A549 (cell line): ENCODE results near the gene CDH18.

ENCODE experiments used
- CBX2 ChIP-seq: fragments of 200-600 bp; sonication (generic); IDR thresholded peaks from 2 replicates; pipeline ENCODE4 v1.6.1; 2016; ENCODE audit warnings: low read depth, mild to moderate bottlenecking, borderline replicate concordance
- CHD2 ChIP-seq: fragments of 150-350 bp; IDR thresholded peaks from 2 replicates; pipeline ENCODE4 v1.6.1; 2014; ENCODE audit warnings: low read length; ENCODE audit not compliant: partially characterized antibody
- CTCF ChIP-seq: fragments of >200 bp; sonication (Bioruptor Twin); formaldehyde crosslinking; IDR thresholded peaks from 3 replicates; pipeline ENCODE4 v1.5.1; 2016
- GATA3 ChIP-seq: IDR thresholded peaks from 2 replicates; pipeline ENCODE4 v1.6.1; 2012; ENCODE audit warnings: borderline replicate concordance
- HDAC2 ChIP-seq: fragments of 200-600 bp; sonication (generic); IDR thresholded peaks from 2 replicates; pipeline ENCODE4 v1.6.1; 2016
- HMGXB4 ChIP-seq: fragments of 250-450 bp; sonication (Bioruptor Pico); IDR thresholded peaks from 2 replicates; pipeline ENCODE4 v1.5.0; 2021; ENCODE audit warnings: mild to moderate bottlenecking, moderate library complexity, borderline replicate concordance
- JUN ChIP-seq, 2 experiments: fragments of >200 bp; sonication (Bioruptor Twin); formaldehyde crosslinking; IDR thresholded peaks; 2 replicates in 1 of 2; 3 replicates in 1 of 2; pipeline ENCODE4 v1.6.1; 2016 to 2017
- JUNB ChIP-seq: fragments of >200 bp; sonication (Bioruptor Twin); formaldehyde crosslinking; IDR thresholded peaks from 2 replicates; pipeline ENCODE4 v1.6.1; 2016
- MAZ ChIP-seq: fragments of 150-350 bp; IDR thresholded peaks from 2 replicates; pipeline ENCODE4 v1.6.1; 2014; ENCODE audit warnings: antibody characterized with exemption, low read depth, low read length, borderline replicate concordance
- POLR2A ChIP-seq: IDR thresholded peaks from 2 replicates; pipeline ENCODE4 v1.6.1; 2012; ENCODE audit warnings: mild to moderate bottlenecking, low read length
- POLR2AphosphoS2 ChIP-seq: conservative IDR thresholded peaks from 2 replicates; pipeline ENCODE4 v1.6.1; 2012; ENCODE audit warnings: low read length, improper control_type of control experiment, inconsistent platforms
- RFX5 ChIP-seq: fragments of 450-650 bp; IDR thresholded peaks from 2 replicates; pipeline ENCODE4 v1.7.1; 2014; ENCODE audit warnings: antibody characterized with exemption, mild to moderate bottlenecking, moderate library complexity
- TFCP2L1 ChIP-seq: fragments of 250-450 bp; sonication (Bioruptor Pico); IDR thresholded peaks from 2 replicates; pipeline ENCODE4 v1.5.0; 2021; ENCODE audit warnings: mild to moderate bottlenecking
- TF ChIP-seq, protein P1 (sequence below): IDR thresholded peaks from 2 replicates; pipeline ENCODE4 v1.6.1; 2012; ENCODE audit warnings: low read depth, borderline replicate concordance

DNA sequence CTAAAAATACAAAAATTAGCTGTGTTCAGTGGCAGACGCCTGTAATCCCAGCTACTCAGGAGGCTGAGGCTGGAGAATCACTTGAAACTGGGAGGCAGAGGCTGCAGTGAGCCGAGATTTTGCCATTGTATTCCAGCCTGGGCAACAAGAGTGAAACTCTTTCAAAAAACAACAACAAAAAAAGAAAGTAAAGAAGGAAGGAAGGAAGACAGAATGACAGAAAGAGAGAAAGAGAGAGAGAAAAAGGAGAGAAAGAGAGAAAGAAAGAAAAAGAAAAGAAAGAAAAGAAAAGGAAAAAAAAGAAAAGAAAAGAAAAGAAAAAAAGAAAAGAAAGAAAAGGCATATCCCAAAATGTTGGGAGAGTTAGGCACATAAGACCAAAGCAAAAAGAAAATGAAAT lies 278.6 kb downstream of the CDH18 start:
- TF ChIP-seq CTCF (no peak), POLR2AphosphoS2 (no peak), POLR2A (no peak), CBX2 (no peak), HMGXB4 (CRISPR knock-in tag) (no peak), CHD2 (no peak), GATA3 (no peak), JUNB (no peak), TFCP2L1 (CRISPR knock-in tag) (no peak), RFX5 (no peak), HDAC2 (no peak), MAZ (no peak), JUN (IDR thresholded peaks at IDR 0.05) (no peak)
- TF ChIP-seq, protein P1, sequence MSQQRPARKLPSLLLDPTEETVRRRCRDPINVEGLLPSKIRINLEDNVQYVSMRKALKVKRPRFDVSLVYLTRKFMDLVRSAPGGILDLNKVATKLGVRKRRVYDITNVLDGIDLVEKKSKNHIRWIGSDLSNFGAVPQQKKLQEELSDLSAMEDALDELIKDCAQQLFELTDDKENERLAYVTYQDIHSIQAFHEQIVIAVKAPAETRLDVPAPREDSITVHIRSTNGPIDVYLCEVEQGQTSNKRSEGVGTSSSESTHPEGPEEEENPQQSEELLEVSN: no peak
